Measurements from ENCODE around the gene GPC5. TPM values are rescaled to one million over a fixed set of nuclear protein-coding genes. Genes with fewer than 3 reads are reported as not detected.

The GPC5 gene
- total RNA-seq, 4 donors from 2014 or later, result 0.24 to 30.8 (median 1.8) TPM; not detected in 1

- H3K27ac ChIP-seq, result no peak overlapping the region
These were observed 1515.4 kb downstream of the GPC5 start for GRCh38 chr13:92913840-92914239.

More at GRCh38 chr13:92913840-92914239, 1515.4 kb downstream of the GPC5 start:
- Histone ChIP-seq H3K4me3 (no peak overlapping the region), H3K27me3 (no peaks in the 10 kb centered on the region), H3K4me1 (no peaks in the 10 kb centered on the region), H3K9me3 (no peaks in the 10 kb centered on the region), H3K36me3 (no peaks in the 10 kb centered on the region)
- TF ChIP-seq POLR2A (IDR thresholded peaks at IDR 0.05) (no peak), CTCF (IDR thresholded peaks at IDR 0.05) (no peak)
- DNase-seq, result no peak
- intact Hi-C loops (cut with DNase I; ENCODE audit: low total_unique reads), result no loop called here

MicroRNA genes within 50 kb of the gene (microRNA counts, 767-probe panel; counts per million panel counts)
- 0 to 2,461 counts per million in 2 donors for microRNA hsa-miR-18a-5p
- microRNA hsa-miR-19a-3p, result 3,716 to 4,176 counts per million in 2 donors
- microRNA hsa-miR-19b-3p, result 4,492 to 5,509 counts per million in 2 donors
- 5,882 to 7,686 counts per million in 2 donors for microRNA hsa-miR-20a-5p+hsa-miR-20b-5p
- microRNA hsa-miR-92a-3p, result 4,098 to 6,339 counts per million in 2 donors

Small RNA genes within 50 kb of the gene (microRNA-seq; reads per million reads assigned to microRNA genes)
- not detected for gene MIR548AS (ENCODE audit: borderline microRNAs expressed, borderline replicate concordance)

Small RNA genes within 50 kb of the gene (small RNA-seq; reads per million reads assigned to genes)
- not detected for gene AL356737.1
- gene FABP5P4, result not detected
- gene MIR548AS, result not detected
- gene RNU4ATAC3P, result not detected

Other genes with a start within 250 kb of the GPC5 start
- 10 to 100 TPM in 1 of 4 donors, 1 to 10 TPM in 3; 3.3 to 16.2 (median 4.6) TPM for gene MIR17HG, start 50.9 kb upstream of the GPC5 start, total RNA-seq

Data from uterus (tissue), 4 donors.